ENCODE results near the gene SCAMP4.

Gene SCAMP4

GRCh38 chr19:1956868-1957492, 51.8 kb downstream of the SCAMP4 start:
- DNase-seq (ENCODE audit: low read depth in 3 of 3) = no peak

- DNase-seq (ENCODE audit: low read depth in 3 of 3) = no peak
These were observed 52.5 kb downstream of the SCAMP4 start for GRCh38 chr19:1957562-1958248.

GRCh38 chr19:1959928-1960589, 54.9 kb downstream of the SCAMP4 start:
- no peak for DNase-seq (ENCODE audit: low read depth in 3 of 3)

- DNase-seq (ENCODE audit: low read depth in 3 of 3) = no peak
These were observed 56.0 kb downstream of the SCAMP4 start for GRCh38 chr19:1961000-1961883.

- DNase-seq (ENCODE audit: low read depth in 3 of 3) = no peak
These were observed 57.5 kb downstream of the SCAMP4 start for GRCh38 chr19:1962674-1963073.

- no peak for DNase-seq (ENCODE audit: low read depth in 3 of 3)
These were observed 61.9 kb downstream of the SCAMP4 start for GRCh38 chr19:1967087-1967608.

- no peak for DNase-seq (ENCODE audit: low read depth in 3 of 3)
These were observed 63.3 kb downstream of the SCAMP4 start for GRCh38 chr19:1968279-1969175.

GRCh38 chr19:1969176-1970002, 64.2 kb downstream of the SCAMP4 start:
- no peak for DNase-seq (ENCODE audit: low read depth in 3 of 3)

GRCh38 chr19:1970003-1970805, 65.0 kb downstream of the SCAMP4 start:
- no peak for DNase-seq (ENCODE audit: low read depth in 3 of 3)

- no peak for DNase-seq (ENCODE audit: low read depth in 3 of 3)
These were observed 65.8 kb downstream of the SCAMP4 start for GRCh38 chr19:1970806-1971502.

- no peak for DNase-seq (ENCODE audit: low read depth in 3 of 3)
These were observed 69.4 kb downstream of the SCAMP4 start for GRCh38 chr19:1974381-1975161.

GRCh38 chr19:1975162-1975480, 69.9 kb downstream of the SCAMP4 start:
- DNase-seq (ENCODE audit: low read depth in 3 of 3) = no peak

Measured in stimulated activated CD4-positive, alpha-beta T cell treated with anti-CD3 and anti-CD28 coated beads, TNF-alpha, amount 100 ng/mL, for 4 hours (primary cell).